HG02798 (cell line): ENCODE results near the gene IMPG1.

Experiments used
- ATAC-seq: cut with Tn5 transposase; IDR thresholded peaks from one replicate; pipeline ENCODE4 v1.9.1; 2021; ENCODE audit warnings: mild to moderate bottlenecking; ENCODE audit not compliant: unreplicated experiment, poor library complexity

IMPG1 gene

GRCh38 chr6:76072562-76072961 is at the start of gene IMPG1:
TSS of gene IMPG1 (minus strand) at chr6:76072662. CDS start at chr6:76072488, 174 bp downstream.
- no peak for ATAC-seq

DNA sequence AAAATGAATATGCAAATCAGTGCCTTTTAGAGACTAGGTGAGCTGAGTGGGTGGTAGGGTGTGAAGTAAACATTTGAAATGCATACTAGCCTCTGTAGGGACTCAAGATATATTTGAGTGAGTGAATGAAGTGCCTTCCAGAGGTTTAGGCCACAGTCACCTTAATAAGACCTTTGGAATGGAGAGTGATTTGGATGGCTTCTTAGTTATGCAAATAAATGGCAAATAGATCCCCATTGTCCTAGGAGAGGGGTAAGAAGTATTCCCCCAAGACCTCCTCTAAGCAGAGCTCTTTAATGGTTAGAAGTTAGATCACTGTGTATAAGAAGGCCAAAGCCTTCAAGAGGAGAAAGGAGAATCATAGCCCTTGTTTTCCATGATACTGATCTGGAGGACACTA is 47.8 kb upstream of the IMPG1 start:
- no peak for ATAC-seq

DNA sequence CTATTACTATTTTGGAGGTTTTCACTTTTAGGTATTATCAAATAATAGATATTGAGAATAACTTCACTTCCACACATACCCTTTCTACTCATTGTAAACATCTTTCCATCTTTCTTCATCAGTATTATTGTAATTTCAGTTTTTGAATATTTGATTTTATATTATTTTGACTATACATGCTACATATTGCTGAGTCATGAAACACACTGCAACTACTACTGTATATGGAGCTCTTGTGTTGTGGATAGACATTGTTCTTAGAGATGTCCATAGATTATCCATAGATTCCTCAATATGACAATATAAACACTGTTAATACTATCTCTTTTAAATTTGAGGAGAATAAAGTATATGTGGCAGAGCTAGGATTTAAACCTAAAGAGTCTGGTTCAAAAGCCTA is 819 bp upstream of the IMPG1 start:
- ATAC-seq, result no peak

GRCh38 chr6:76057469-76057868 is 15.0 kb downstream of the IMPG1 start:
- no peak for ATAC-seq

DNA sequence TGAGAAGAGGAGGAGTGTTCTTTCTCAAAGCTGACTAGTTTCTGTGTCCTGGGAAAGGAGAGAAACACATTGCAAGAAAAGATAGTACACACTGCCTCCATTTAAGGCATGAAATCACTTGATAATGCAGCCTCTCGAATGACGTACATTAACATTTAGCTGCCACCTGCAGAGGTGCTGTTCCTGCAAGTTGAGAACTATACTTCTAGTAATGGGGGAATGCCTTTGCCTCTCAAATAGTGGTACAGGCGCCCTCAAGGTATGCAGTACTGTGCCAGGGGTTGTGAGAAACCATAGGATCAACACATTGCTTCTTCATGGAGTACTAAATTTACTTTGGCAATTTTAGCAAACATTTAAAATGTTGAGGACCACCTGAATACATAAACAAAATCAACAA is 20.1 kb downstream of the IMPG1 start:
- ATAC-seq, result no peak

DNA sequence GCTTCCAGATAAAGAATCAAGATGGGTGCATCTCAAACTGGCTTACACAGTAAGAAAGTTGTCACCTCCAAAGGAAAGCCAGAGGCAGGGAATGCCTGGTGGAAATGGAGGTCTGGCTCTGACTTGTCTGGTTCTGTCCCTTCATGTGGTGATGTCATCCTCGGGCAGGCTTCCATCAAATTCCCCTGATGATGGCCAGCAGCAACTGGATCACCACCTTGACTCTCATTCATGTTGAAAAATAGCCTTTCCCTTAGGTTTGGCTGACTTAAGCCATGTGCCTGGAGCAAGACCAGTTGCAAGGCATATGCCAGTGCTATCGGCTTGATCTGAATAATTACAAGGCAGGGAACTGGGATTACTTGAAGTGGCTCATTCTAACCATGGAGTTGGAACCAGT is 28.8 kb downstream of the IMPG1 start:
- ATAC-seq, result no peak

GRCh38 chr6:76035713-76036112 is 36.7 kb downstream of the IMPG1 start:
- ATAC-seq, result no peak

- no peak for ATAC-seq
Observed at GRCh38 chr6:76026101-76026500, 46.4 kb downstream of the IMPG1 start.

DNA sequence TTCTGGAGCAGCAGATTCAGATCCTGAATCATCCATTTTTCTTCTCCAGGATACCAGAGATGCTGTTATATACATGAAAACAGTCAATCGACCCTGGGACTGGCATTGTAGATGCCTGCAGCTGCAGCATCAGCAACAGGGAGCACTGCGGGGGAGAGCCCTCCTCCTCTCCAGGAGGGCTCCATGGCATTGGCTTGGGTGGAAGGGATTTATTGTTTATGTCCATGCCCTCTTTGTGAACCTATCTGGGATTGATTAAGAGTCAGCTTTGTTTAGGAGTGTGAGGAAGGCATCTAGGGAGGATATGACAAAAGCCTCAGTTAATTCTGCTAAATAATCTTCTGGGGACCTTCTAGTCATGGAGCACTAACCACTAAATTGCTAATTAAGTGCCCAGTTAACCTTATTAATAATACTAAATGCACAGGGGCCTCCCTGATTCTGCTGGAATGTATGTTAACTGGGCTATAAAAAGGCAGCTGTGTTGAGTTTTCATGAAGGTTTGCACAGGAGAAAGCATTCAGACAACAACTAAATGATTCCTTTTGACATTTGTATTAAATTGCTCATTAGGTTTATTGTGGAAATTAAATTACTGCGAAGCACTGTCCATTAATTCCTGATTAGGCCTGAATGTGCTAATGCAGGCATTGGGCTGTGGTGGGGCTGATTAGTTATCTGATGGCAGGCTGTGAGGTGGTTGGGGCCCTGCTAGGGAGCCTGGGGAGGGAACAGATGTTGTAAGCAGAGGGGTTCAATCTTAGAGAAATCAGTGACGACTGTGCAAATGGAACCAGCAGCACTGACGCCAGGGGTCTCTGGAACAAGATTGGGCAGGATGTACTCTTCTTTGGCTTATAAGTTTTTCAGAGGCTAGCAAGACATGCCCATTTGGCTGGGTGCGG is 57.6 kb downstream of the IMPG1 start:
- no peak for ATAC-seq

- peak; percentile 71 for ATAC-seq
Observed at GRCh38 chr6:76004202-76004601, 68.3 kb downstream of the IMPG1 start.

DNA sequence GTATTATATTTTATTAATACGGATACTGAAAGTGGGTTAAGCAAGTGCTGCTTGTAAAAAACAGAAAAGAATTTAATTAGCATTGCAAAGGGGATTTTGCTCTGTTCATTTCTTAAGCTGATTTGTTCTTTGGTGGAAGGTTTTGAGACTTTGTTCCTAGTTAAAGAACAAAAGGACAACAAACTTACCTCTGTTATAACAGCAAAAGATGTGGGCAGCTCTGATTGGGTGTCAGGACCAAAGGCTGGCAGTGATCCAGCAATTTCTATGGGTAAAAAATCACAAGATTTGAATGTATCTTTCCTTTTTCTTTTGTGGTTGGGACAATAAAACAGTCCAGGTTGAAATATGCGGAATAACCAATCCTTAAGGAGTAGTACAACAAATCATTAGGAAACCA is 68.8 kb downstream of the IMPG1 start:
- ATAC-seq, result no peak

GRCh38 chr6:76003113-76003512 is 69.3 kb downstream of the IMPG1 start:
- no peak for ATAC-seq

GRCh38 chr6:76000629-76001028 is 71.8 kb downstream of the IMPG1 start:
- no peak for ATAC-seq

GRCh38 chr6:75997696-75998095 is 74.8 kb downstream of the IMPG1 start:
- ATAC-seq, result no peak

DNA sequence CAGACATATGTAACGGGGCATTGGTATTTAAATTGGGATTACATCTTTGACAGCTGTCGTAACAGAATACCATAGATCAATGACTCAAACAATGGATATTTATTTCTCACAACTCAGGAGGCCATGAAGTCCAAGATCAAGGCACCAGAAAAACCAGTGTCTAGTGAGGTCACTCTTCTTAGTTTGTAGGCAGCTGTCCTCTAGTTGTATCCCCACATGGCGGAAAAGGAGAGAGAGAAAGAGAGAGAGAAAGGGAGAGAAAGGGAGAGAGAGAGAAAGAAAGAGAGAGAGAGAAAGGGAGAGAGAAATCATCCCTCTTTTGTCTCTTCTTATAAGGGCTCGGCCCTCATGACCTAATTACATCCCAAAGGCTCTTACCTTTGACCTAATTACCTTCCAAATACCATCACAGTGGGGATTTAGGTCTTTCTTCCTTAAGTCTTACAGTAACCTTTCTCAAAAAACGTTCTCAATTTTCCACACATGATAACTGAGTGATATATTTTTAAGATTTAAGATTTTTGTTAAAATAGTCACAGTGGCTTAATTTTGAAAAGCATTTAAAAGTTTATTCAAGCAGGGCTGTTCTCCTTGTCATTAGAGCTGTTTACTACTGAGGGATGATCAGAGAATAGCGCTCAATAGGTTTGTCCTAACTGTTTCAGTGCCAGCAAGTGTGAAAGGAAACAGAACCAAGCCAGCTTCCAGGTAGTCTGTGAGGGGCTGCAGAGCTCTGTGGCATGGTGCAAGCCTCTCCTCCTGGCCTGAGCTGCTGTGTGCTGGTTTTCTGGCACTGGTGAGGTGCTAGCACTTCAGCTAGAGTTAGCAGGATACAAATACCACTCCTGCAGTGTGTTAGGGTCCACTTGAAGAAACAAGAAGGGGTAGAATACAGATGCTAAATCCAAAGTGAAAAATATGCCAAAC is 79.0 kb downstream of the IMPG1 start:
- ATAC-seq, result no peak

DNA sequence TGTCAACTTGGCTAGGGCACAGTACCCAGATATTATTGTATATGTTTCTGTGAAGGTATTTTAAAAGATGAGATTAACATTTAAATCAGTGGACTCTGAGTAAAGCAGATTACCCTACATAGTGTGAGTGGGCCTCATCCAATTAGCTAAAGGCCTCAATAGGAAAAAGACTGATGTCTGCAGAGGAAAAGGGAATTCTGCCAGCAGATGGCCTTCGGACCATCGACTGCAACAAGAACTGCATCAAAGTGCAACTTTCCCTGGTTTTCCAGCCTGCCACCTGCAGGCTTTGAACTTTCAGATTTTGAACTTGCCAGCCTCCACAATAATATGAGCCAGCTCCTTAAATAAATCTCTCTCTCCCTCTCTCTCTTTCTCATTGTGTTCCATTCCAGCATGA is 80.5 kb downstream of the IMPG1 start:
- no peak for ATAC-seq

GRCh38 chr6:75986935-75987334 is 85.5 kb downstream of the IMPG1 start:
- ATAC-seq, result no peak

- ATAC-seq, result no peak
Observed at GRCh38 chr6:75975904-75976303, 96.6 kb downstream of the IMPG1 start.

GRCh38 chr6:75970093-75970492 is 102.4 kb downstream of the IMPG1 start:
- no peak for ATAC-seq

DNA sequence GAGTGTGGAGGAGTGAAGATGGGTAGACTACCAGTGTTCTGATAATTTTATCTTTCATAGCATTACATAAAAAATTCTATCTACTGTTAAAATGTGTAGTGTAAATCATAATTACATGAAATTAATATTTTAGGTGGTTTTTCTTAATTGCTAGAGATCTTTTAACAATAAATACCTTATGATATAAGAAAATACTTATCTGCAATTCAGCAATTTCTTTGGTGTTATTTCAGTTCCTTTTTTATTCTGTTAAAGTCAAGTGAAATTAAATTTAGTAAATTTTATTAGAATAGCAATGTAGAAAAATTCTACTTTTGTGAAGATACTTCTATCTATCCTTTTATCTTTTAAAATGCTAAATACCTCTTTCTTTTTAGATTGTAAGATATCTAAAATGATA is 104.3 kb downstream of the IMPG1 start:
- ATAC-seq, result no peak

- ATAC-seq, result no peak
Observed at GRCh38 chr6:75963569-75963968, 108.9 kb downstream of the IMPG1 start.
